Osteocyte (in vitro differentiated cells): ENCODE data around the gene TMEM132C. TPM values are rescaled to one million over a fixed set of nuclear protein-coding genes. Genes with fewer than 3 reads are reported as not detected.

ENCODE experiments used
- DNase-seq: peaks from one replicate; pipeline ENCODE4 v3.0.0; 2021; ENCODE audit warnings: mixed read lengths; ENCODE audit not compliant: unreplicated experiment; ENCODE audit errors: extremely low spot score
- H3K27ac Mint-ChIP-seq: one replicate; pipeline ENCODE4 v1.8.0; 2021; ENCODE audit warnings: mild to moderate bottlenecking, mixed read lengths; ENCODE audit not compliant: unreplicated experiment
- H3K27me3 Mint-ChIP-seq: one replicate; pipeline ENCODE4 v1.8.0; 2021; ENCODE audit warnings: mixed read lengths; ENCODE audit not compliant: unreplicated experiment
- H3K36me3 Mint-ChIP-seq: one replicate; pipeline ENCODE4 v1.8.0; 2021; ENCODE audit warnings: mixed read lengths; ENCODE audit not compliant: unreplicated experiment
- H3K4me1 Mint-ChIP-seq: one replicate; pipeline ENCODE4 v1.8.0; 2021; ENCODE audit warnings: mixed read lengths; ENCODE audit not compliant: unreplicated experiment
- H3K4me3 Mint-ChIP-seq: one replicate; pipeline ENCODE4 v1.8.0; 2021; ENCODE audit warnings: mild to moderate bottlenecking, moderate library complexity, mixed read lengths; ENCODE audit not compliant: unreplicated experiment
- H3K9me3 Mint-ChIP-seq: one replicate; pipeline ENCODE4 v1.8.0; 2021; ENCODE audit warnings: mixed read lengths; ENCODE audit not compliant: unreplicated experiment
- total RNA-seq: library from RNA; stranded (reverse); gene quantifications from 2 replicates; pipeline ENCODE4 v1.2.1, GENCODE V29; 2021
- TF ChIP-seq, protein P1 (sequence below): fragments of 200-600 bp; sonication (generic); IDR thresholded peaks from 2 replicates; pipeline ENCODE4 v1.5.0; 2021; ENCODE audit warnings: antibody characterized with exemption, mild to moderate bottlenecking, moderate library complexity

TMEM132C gene
- total RNA-seq, 1 donor from 2014 or later, result not detected

- Mint-ChIP-seq H3K4me3 (no peak overlapping the region), H3K27ac (no peak overlapping the region), H3K27me3 (no peaks in the 10 kb centered on the region), H3K9me3 (peaks cover 35% of the 10 kb centered on the region), H3K4me1 (no peaks in the 10 kb centered on the region), H3K36me3 (no peaks in the 10 kb centered on the region)
- no peak for DNase-seq
- TF ChIP-seq, protein P1, sequence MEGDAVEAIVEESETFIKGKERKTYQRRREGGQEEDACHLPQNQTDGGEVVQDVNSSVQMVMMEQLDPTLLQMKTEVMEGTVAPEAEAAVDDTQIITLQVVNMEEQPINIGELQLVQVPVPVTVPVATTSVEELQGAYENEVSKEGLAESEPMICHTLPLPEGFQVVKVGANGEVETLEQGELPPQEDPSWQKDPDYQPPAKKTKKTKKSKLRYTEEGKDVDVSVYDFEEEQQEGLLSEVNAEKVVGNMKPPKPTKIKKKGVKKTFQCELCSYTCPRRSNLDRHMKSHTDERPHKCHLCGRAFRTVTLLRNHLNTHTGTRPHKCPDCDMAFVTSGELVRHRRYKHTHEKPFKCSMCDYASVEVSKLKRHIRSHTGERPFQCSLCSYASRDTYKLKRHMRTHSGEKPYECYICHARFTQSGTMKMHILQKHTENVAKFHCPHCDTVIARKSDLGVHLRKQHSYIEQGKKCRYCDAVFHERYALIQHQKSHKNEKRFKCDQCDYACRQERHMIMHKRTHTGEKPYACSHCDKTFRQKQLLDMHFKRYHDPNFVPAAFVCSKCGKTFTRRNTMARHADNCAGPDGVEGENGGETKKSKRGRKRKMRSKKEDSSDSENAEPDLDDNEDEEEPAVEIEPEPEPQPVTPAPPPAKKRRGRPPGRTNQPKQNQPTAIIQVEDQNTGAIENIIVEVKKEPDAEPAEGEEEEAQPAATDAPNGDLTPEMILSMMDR, result no peak
These were observed 339.1 kb downstream of the TMEM132C start for GRCh38 chr12:128606051-128606450.

GRCh38 chr12:128606538-128606937, 339.6 kb downstream of the TMEM132C start:
- TF ChIP-seq, protein P1, result no peak
- Mint-ChIP-seq H3K27me3 (no peaks in the 10 kb centered on the region), H3K27ac (no peak overlapping the region), H3K4me1 (no peaks in the 10 kb centered on the region), H3K4me3 (no peak overlapping the region), H3K36me3 (no peaks in the 10 kb centered on the region), H3K9me3 (peaks cover 35% of the 10 kb centered on the region)
- DNase-seq, result no peak

GRCh38 chr12:128606970-128607369, 340.0 kb downstream of the TMEM132C start:
- Mint-ChIP-seq H3K4me3 (no peak overlapping the region), H3K27me3 (no peaks in the 10 kb centered on the region), H3K36me3 (no peaks in the 10 kb centered on the region), H3K9me3 (peaks cover 37% of the 10 kb centered on the region), H3K4me1 (no peaks in the 10 kb centered on the region), H3K27ac (no peak overlapping the region)
- TF ChIP-seq, protein P1, result no peak
- DNase-seq, result no peak

GRCh38 chr12:128607641-128608040, 340.7 kb downstream of the TMEM132C start:
- TF ChIP-seq, protein P1, result no peak
- no peaks in the 10 kb centered on the region for H3K36me3 Mint-ChIP-seq
- H3K9me3 Mint-ChIP-seq, result peaks cover 32% of the 10 kb centered on the region
- H3K27me3 Mint-ChIP-seq, result no peaks in the 10 kb centered on the region
- DNase-seq, result no peak
- H3K4me3 Mint-ChIP-seq, result no peak overlapping the region
- H3K27ac Mint-ChIP-seq, result no peak overlapping the region
- no peaks in the 10 kb centered on the region for H3K4me1 Mint-ChIP-seq

DNA sequence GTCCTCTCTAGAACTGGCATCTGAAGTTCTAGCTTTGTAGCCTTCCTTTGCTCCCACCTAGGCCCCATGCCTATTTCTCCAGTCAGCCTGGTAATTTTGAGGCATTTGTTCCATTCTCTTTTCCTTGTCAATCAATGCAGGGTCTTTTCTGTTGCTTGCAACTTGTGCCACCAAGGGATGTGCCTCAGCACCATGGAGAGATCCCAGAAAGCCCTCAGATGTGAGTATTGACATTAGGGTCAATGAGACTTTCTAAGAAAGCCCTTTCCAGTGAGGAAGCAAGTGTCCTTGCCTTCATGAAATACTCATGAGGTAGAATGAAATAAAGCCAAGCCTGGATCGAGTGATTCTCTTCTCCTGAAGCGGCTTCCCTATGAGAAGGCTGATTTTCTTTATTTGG, 342.9 kb downstream of the TMEM132C start:
- TF ChIP-seq, protein P1, result no peak
- Mint-ChIP-seq H3K36me3 (no peaks in the 10 kb centered on the region), H3K4me3 (no peak overlapping the region), H3K27me3 (no peaks in the 10 kb centered on the region), H3K4me1 (no peaks in the 10 kb centered on the region), H3K9me3 (peaks cover 38% of the 10 kb centered on the region), H3K27ac (no peak overlapping the region)
- DNase-seq, result no peak
